K562 (cell line): ENCODE results near the gene SIGMAR1. TPM values are rescaled to one million over a fixed set of nuclear protein-coding genes. Genes with fewer than 3 reads are reported as not detected.

ENCODE experiments used
- ATAC-seq: fragments of 200-7000 bp; cut with Tn5 transposase; 3 replicates; pipeline ENCODE4 v1.9.1; 2020; ENCODE audit warnings: moderate library complexity
- BruUV-seq: library from RNA; stranded (reverse); fragments of 400-500 nt; replicated peaks from 2 replicates; lab custom pipeline; 2021; lab: Mats Ljungman, UMichigan
- CTCF ChIA-PET: fragments of 300-600 bp; formaldehyde crosslinking; extraction: SDS; loops from one replicate; lab custom pipeline; 2021; ENCODE audit warnings: low intra/inter-chr PET ratio; lab: Yijun Ruan, JAX
- POLR2A ChIA-PET: fragments of 300-600, 350-650 bp; sonication (Branson Sonifier 250); formaldehyde crosslinking; extraction: SDS; loops from one replicate; lab custom pipeline; 2021; ENCODE audit warnings: antibody characterized with exemption, inconsistent platforms; lab: Yijun Ruan, JAX
- DNase-seq, 4 experiments: peaks; one replicate each; pipeline versions ENCODE4 v3.0.0 to v3.0.0-alpha.2; 2011 to 2018; ENCODE audit warnings: low spot score in 3 of 4, mixed read lengths in 3 of 4; ENCODE audit errors: extremely low read depth in 1 of 4
- FAIRE-seq: peaks from 2 replicates; lab custom pipeline; 2011; peaks lifted over from hg19 to GRCh38; lab: Jason Lieb, UNC
- H2AFZ ChIP-seq: 2 replicates; pipeline ENCODE4 v1.6.0; 2011; ENCODE audit warnings: low read depth, low read length, control low read depth, inconsistent platforms
- H3K27ac ChIP-seq: fragments of 200-600 bp; 3 replicates; pipeline ENCODE4 v1.8.0; 2011; ENCODE audit warnings: low read depth, mild to moderate bottlenecking, control low read depth, inconsistent platforms, low read length, moderate library complexity, mixed read lengths; ENCODE audit errors: extremely low read depth
- H3K27me3 ChIP-seq, 2 experiments: fragments of 300-600 bp in 1 of 2; 2 replicates in 1 of 2; 3 replicates in 1 of 2; pipeline versions ENCODE4 v1.6.0 to v1.8.0; 2011; ENCODE audit warnings: inconsistent platforms in 2 of 2, low read length in 2 of 2, mild to moderate bottlenecking in 1 of 2, mixed read lengths in 1 of 2, moderate library complexity in 1 of 2; ENCODE audit not compliant: control insufficient read depth in 2 of 2, insufficient read depth in 2 of 2
- H3K36me3 ChIP-seq: fragments of 300-600 bp; 3 replicates; pipeline ENCODE4 v1.8.0; 2011; ENCODE audit warnings: mild to moderate bottlenecking, low read length, inconsistent platforms; ENCODE audit not compliant: control insufficient read depth, insufficient read depth
- H3K4me1 ChIP-seq, 2 experiments: fragments of 200-600 bp in 1 of 2; replicated peaks in 1 of 2; 2 replicates in 1 of 2; 3 replicates in 1 of 2; pipeline versions ENCODE4 v1.5.1 to v1.8.0; 2011; ENCODE audit warnings: inconsistent platforms in 2 of 2, low read length in 2 of 2, mild to moderate bottlenecking in 1 of 2, mixed read lengths in 1 of 2, moderate library complexity in 1 of 2; ENCODE audit not compliant: control insufficient read depth in 2 of 2, insufficient read depth in 2 of 2
- H3K4me2 ChIP-seq: 2 replicates; pipeline ENCODE4 v1.6.1; 2011; ENCODE audit warnings: low read length, control low read depth, inconsistent platforms, mixed read lengths; ENCODE audit not compliant: insufficient read depth
- H3K4me3 ChIP-seq: fragments of 200-600 bp; sonication (generic), shearing (Covaris generic); 2 replicates; pipeline ENCODE4 v1.5.1; 2016; ENCODE audit warnings: control low read depth, inconsistent platforms
- H3K79me2 ChIP-seq: fragments of 200-600 bp; 3 replicates; pipeline ENCODE4 v1.8.0; 2011; ENCODE audit warnings: low read length, inconsistent platforms; ENCODE audit not compliant: control insufficient read depth, insufficient read depth
- H3K9ac ChIP-seq, 2 experiments: 2 replicates each; pipeline versions ENCODE4 v1.6.0 to v1.6.1; 2011; ENCODE audit warnings: low read depth in 2 of 2, low read length in 2 of 2, control low read depth in 1 of 2, inconsistent platforms in 1 of 2, mild to moderate bottlenecking in 1 of 2, mixed read lengths in 1 of 2; ENCODE audit not compliant: insufficient read depth in 1 of 2
- H3K9me1 ChIP-seq: one replicate; pipeline ENCODE4 v1.6.0; 2011; ENCODE audit warnings: inconsistent platforms, mild to moderate bottlenecking, low read length, moderate library complexity; ENCODE audit not compliant: control insufficient read depth, insufficient read depth
- H3K9me3 ChIP-seq: replicated peaks from 2 replicates; pipeline ENCODE4 v1.5.1; 2011; ENCODE audit warnings: low read depth, low read length, inconsistent platforms; ENCODE audit not compliant: control insufficient read depth, insufficient read depth
- H4K20me1 ChIP-seq: replicated peaks from 2 replicates; pipeline ENCODE4 v1.6.1; 2011; ENCODE audit warnings: low read length, inconsistent platforms, mixed read lengths; ENCODE audit not compliant: control insufficient read depth, insufficient read depth
- ARID2 ChIP-seq: fragments of 450-650 bp; IDR thresholded peaks from 2 replicates; pipeline ENCODE4 v1.6.1; 2017; ENCODE audit warnings: antibody characterized with exemption, mild to moderate bottlenecking
- CBFB ChIP-seq: sonication (generic); formaldehyde crosslinking; IDR thresholded peaks from 2 replicates; pipeline ENCODE4 v1.4.0; 2020; ENCODE audit warnings: mild to moderate bottlenecking, missing genetic modification reagents
- HNRNPLL ChIP-seq: fragments of 200-400 bp; formaldehyde crosslinking; IDR thresholded peaks from 2 replicates; pipeline ENCODE4 v1.6.1; 2017; ENCODE audit warnings: low read length, low read depth, mild to moderate bottlenecking; ENCODE audit not compliant: poor library complexity, severe bottlenecking
- KAT2B ChIP-seq: IDR thresholded peaks from one replicate; pipeline ENCODE4 v1.6.1; 2012; ENCODE audit warnings: low read depth, mild to moderate bottlenecking, control low read depth, inconsistent platforms, low read length, moderate library complexity
- RAD21 ChIP-seq, 2 experiments: fragments of 250-450 bp in 1 of 2; fragments of 450-650 bp in 1 of 2; sonication (Bioruptor Pico) in 1 of 2; formaldehyde crosslinking in 1 of 2; IDR thresholded peaks in 1 of 2; conservative IDR thresholded peaks in 1 of 2; 2 replicates each; pipeline versions ENCODE4 v1.4.0 to v1.8.0; 2020 to 2022; ENCODE audit warnings: mild to moderate bottlenecking in 2 of 2, moderate library complexity in 1 of 2
- ZNF3 ChIP-seq: fragments of 250-450 bp; sonication (Bioruptor Pico); IDR thresholded peaks from 2 replicates; pipeline ENCODE4 v1.5.0; 2021; ENCODE audit warnings: mild to moderate bottlenecking, moderate library complexity
- ZNF717 ChIP-seq: fragments of 250-450 bp; sonication (Bioruptor Pico); IDR thresholded peaks from 2 replicates; pipeline ENCODE4 v1.5.0; 2021
- WGBS: fragments of 100-300 bp; shearing (Covaris generic); methylation state at CpG from one replicate; pipeline ENCODE4 v1.1.6; 2016; ENCODE audit warnings: low coverage, mixed read lengths; ENCODE audit not compliant: insufficient coverage; ENCODE audit errors: missing lambda C conversion rate; 5-methylcytosine and 5-hydroxymethylcytosine counted together
- in situ Hi-C: fragments of 300-500 bp; cut with MboI; formaldehyde crosslinking; loops from 4 replicates; pipeline ENCODE4 v1.15.0; 2018; ENCODE audit warnings: inconsistent platforms, mixed read lengths
- intact Hi-C: fragments of 100-400 bp; cut with micrococcal nuclease; formaldehyde crosslinking; loops from 2 replicates; pipeline ENCODE4 v1.14.2; 2022
- polyA plus RNA-seq, 8 experiments: library from polyadenylated mRNA; depleted of rRNA in 4 of 8; stranded (reverse) in 5 of 8; unstranded in 3 of 8; fragments of >200 nt; fragmentation: Nextera tagmentation in 2 of 8; fragmentation: Illumina TruSeq in 1 of 8; extraction: Ambion mirVana in 2 of 8; extraction: Trizol in 1 of 8; gene quantifications; 2 replicates each; pipeline versions ENCODE4 v1.2.1 to v1.2.3, GENCODE V29; 2011 to 2014; ENCODE audit warnings: inconsistent platforms in 1 of 8, missing spikeins in 1 of 8
- total RNA-seq, 7 experiments: library from RNA; depleted of rRNA in 6 of 7; stranded (reverse); fragments of >200 nt in 6 of 7; fragmentation: Illumina TruSeq in 2 of 7; extraction: Trizol in 2 of 7; gene quantifications; 2 replicates each; pipeline versions ENCODE4 v1.2.1 to v1.2.3, GENCODE V29; 2011 to 2021; ENCODE audit warnings: low replicate concordance in 1 of 7

SIGMAR1 gene
- total and polyA plus RNA-seq, 9 of the 15 experiments (the other 6 are each of a cell fraction or from before 2014, with no cell fraction given), result 6.9 to 80.0 (median 35.2) TPM

DNA sequence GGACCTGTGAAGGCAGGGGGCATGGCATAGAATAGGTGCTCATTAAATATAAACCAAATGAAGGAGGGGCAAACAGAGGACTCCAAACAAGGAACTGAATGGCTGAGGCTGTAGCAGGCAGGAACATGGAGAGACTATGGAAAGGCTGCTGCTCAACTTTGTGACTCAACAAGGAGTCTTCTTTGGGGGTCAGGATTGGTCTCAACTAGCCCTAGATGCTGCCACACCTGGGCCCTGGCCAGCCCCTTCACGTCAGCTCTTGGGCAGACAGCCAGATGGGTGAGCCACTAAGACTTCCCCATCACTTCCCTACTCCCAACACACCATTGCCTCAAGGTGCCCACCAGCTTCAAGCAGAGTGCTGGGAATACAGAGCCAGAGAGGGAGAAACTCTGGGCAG, 36.7 kb downstream of the SIGMAR1 start:
- WGBS, result 0% methylated on average over 1 of the region's 1 CpG
- no peak overlapping the region for H3K9ac ChIP-seq
- H3K4me3 ChIP-seq, result no peak overlapping the region
- intact Hi-C loops, result no loop called here
- ATAC-seq, result no peak
- H4K20me1 ChIP-seq, result peaks cover 10% of the 10 kb centered on the region; the same call in 1 of the 2 replicates
- no peaks in the 10 kb centered on the region for H3K27me3 ChIP-seq
- no peaks in the 10 kb centered on the region for H3K79me2 ChIP-seq
- no peaks in the 10 kb centered on the region for H3K36me3 ChIP-seq
- DNase-seq, result no peak
- ChIA-PET CTCF (no interaction called here), POLR2A (no interaction called here)
- no peak overlapping the region for H3K27ac ChIP-seq
- H3K9me3 ChIP-seq, result no peaks in the 10 kb centered on the region
- FAIRE-seq, result no peak
- in situ Hi-C loops, result loop anchor here (10.0 kb wide), 1 partner anchor 196 kb away; no protein-coding TSS in a partner anchor
- no peak for TF ChIP-seq KAT2B
- no peak for TF ChIP-seq ZNF717 (CRISPR knock-in tag)
- TF ChIP-seq HNRNPLL, result no peak
- no peak for TF ChIP-seq RAD21 (CRISPR knock-in tag; conservative IDR thresholded peaks at IDR 0.05 in 1 of 2, IDR thresholded peaks at IDR 0.05 in 1 of 2)
- no peak for TF ChIP-seq ARID2
- no peak for TF ChIP-seq ZNF3 (CRISPR knock-in tag)
- TF ChIP-seq CBFB (CRISPR knock-in tag), result no peak
- H2AFZ ChIP-seq, result no peak overlapping the region
- H3K9me1 ChIP-seq, result no peaks in the 10 kb centered on the region
- H3K4me1 ChIP-seq, result peaks cover 0 to 6% of the 10 kb centered on the region in 2 experiments; a peak in 2 of 5 replicates
- no peak overlapping the region for H3K4me2 ChIP-seq
- no TSS peak for BruUV-seq
